ACC112 (cell line): ENCODE measurements around the gene DGKA.
A peak's percentile ranks its signal among the peaks of the same experiment; 100 is the strongest.
"Not testable (repeated sequence)": the region's sequence is repeated elsewhere in the genome, so short reads cannot be mapped to it uniquely, and the experiment has no call there.

Source experiments
- H2AFZ ChIP-seq: fragments of 200-600 bp; sonication (generic); one replicate; pipeline ENCODE4 v1.6.0; 2017; ENCODE audit warnings: antibody characterized with exemption, low read length; ENCODE audit not compliant: unreplicated experiment
- H3K27ac ChIP-seq: fragments of 200-600 bp; sonication (generic); 2 replicates; pipeline ENCODE4 v1.5.1; 2014; ENCODE audit warnings: low read depth, mild to moderate bottlenecking, antibody characterized with exemption, low read length, moderate library complexity
- H3K27me3 ChIP-seq: fragments of 200-600 bp; sonication (generic); 2 replicates; pipeline ENCODE4 v1.6.1; 2014; ENCODE audit warnings: mild to moderate bottlenecking, antibody characterized with exemption, low read length, moderate library complexity, mixed read lengths; ENCODE audit not compliant: insufficient read depth
- H3K36me3 ChIP-seq: fragments of 200-600 bp; sonication (generic); 2 replicates; pipeline ENCODE4 v1.6.1; 2016; ENCODE audit warnings: mild to moderate bottlenecking, antibody characterized with exemption, low read length, moderate library complexity, mixed read lengths; ENCODE audit not compliant: insufficient read depth
- H3K4me1 ChIP-seq: fragments of 200-600 bp; sonication (generic); one replicate; pipeline ENCODE4 v1.6.1; 2016; ENCODE audit warnings: low read length, mixed read lengths; ENCODE audit not compliant: insufficient read depth, unreplicated experiment, control insufficient read depth
- H3K4me3 ChIP-seq: fragments of 200-600 bp; sonication (generic); 2 replicates; pipeline ENCODE4 v1.5.1; 2014; ENCODE audit warnings: mild to moderate bottlenecking, low read depth, low read length
- H3K79me2 ChIP-seq: fragments of 200-600 bp; sonication (generic); one replicate; pipeline ENCODE4 v1.6.0; 2016; ENCODE audit warnings: low read length; ENCODE audit not compliant: control insufficient read depth, unreplicated experiment, insufficient read depth

The DGKA gene

GRCh38 chr12:55919032-55919431 is 11.9 kb upstream of the DGKA start:
- Histone ChIP-seq H3K79me2 (peaks cover 54% of the 10 kb centered on the region), H3K4me1 (peaks cover 27% of the 10 kb centered on the region), H3K27ac (peak overlapping the region; percentile 55)
- H3K4me3 ChIP-seq, H2AFZ ChIP-seq, H3K27me3 ChIP-seq, H3K36me3 ChIP-seq: not testable (repeated sequence)

GRCh38 chr12:55922126-55922525 is 8.8 kb upstream of the DGKA start:
- H3K36me3 ChIP-seq: 0 out of 2 replicates have a peak, but pooled peaks cover 3% of the 10 kb centered on the region
- no peak overlapping the region for H3K4me3 ChIP-seq
- peak overlapping the region; percentile 19; the same call in 1 of the 2 replicates for H3K27ac ChIP-seq
- H3K79me2 ChIP-seq: peaks cover 71% of the 10 kb centered on the region
- no peak overlapping the region for H2AFZ ChIP-seq
- peaks cover 31% of the 10 kb centered on the region for H3K4me1 ChIP-seq
- H3K27me3 ChIP-seq: no peaks in the 10 kb centered on the region

- peaks cover 31% of the 10 kb centered on the region for H3K4me1 ChIP-seq
- not testable (repeated sequence) for H2AFZ ChIP-seq, H3K27ac ChIP-seq, H3K4me3 ChIP-seq, H3K27me3 ChIP-seq, H3K36me3 ChIP-seq
- peaks cover 62% of the 10 kb centered on the region for H3K79me2 ChIP-seq
Measured at GRCh38 chr12:55923648-55924047, 7.3 kb upstream of the DGKA start.

GRCh38 chr12:55925371-55925770 is 5.6 kb upstream of the DGKA start:
- H3K27me3 ChIP-seq: no peaks in the 10 kb centered on the region
- no peaks in the 10 kb centered on the region for H3K36me3 ChIP-seq
- H3K4me3 ChIP-seq: peak overlapping the region; percentile 96
- H3K79me2 ChIP-seq: peaks cover 55% of the 10 kb centered on the region
- peaks cover 33% of the 10 kb centered on the region for H3K4me1 ChIP-seq
- peak overlapping the region; percentile 90 for H3K27ac ChIP-seq
- no peak overlapping the region for H2AFZ ChIP-seq

DNA sequence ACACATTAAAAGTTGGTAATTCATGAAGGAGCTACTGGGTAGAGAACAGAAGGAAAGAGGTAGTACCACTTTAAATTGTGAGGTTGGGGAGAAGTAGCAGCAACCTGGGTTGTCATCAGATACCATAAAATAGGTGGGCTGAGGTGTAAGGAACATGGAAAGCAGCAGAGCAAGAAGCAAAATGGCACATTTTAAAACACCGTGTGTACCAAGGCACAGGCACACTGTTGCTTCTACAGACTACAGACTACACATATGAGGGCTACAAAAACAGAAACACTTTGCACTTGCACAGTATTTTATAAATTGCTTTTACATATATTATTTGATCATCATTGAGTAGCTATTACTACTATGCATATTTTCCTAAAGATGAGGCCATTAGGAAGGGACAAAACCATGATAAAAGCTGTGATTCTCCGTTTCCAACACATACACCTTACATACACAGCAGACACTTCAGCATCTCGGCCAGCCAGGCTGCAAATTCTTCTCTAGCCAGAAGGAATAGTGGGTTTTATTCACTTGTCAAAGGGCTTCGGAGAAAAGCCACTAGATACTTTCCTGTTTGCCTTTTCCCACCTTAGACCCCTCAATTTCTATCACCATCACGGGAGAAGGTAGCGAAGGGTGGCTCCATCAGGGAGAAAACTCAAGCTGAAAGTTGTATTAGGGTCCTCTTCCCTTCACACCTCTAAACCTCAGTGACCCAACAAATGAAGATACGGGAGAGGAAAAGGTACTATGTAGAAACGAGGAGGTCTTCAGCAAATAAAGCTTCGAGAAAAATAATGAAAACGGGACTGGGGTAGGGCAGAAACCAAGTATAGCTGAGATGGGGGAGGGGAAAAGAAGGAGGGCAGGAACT is 4.9 kb upstream of the DGKA start:
- H3K79me2 ChIP-seq: peaks cover 51% of the 10 kb centered on the region

GRCh38 chr12:55926738-55927587 is 4.0 kb upstream of the DGKA start:
- no peaks in the 10 kb centered on the region for H3K36me3 ChIP-seq
- peaks cover 48% of the 10 kb centered on the region for H3K79me2 ChIP-seq
- peaks cover 42% of the 10 kb centered on the region for H3K4me1 ChIP-seq
- peak overlapping the region; percentile 96 for H3K4me3 ChIP-seq
- H2AFZ ChIP-seq: peak overlapping the region; percentile 88
- peak overlapping the region; percentile 90 for H3K27ac ChIP-seq
- no peaks in the 10 kb centered on the region for H3K27me3 ChIP-seq

More for the DNA sequence above, 4.9 kb upstream of the DGKA start:
- H3K4me3 ChIP-seq: peak overlapping the region; percentile 96
- H3K27ac ChIP-seq: peak overlapping the region; percentile 90
- no peaks in the 10 kb centered on the region for H3K27me3 ChIP-seq
- H3K36me3 ChIP-seq: no peaks in the 10 kb centered on the region
- H2AFZ ChIP-seq: peak overlapping the region; percentile 7
- peaks cover 40% of the 10 kb centered on the region for H3K4me1 ChIP-seq

GRCh38 chr12:55927588-55928502 is 3.1 kb upstream of the DGKA start, which contains the start of gene PYM1:
TSS of gene PYM1 (minus strand) at chr12:55927894. CDS start at chr12:55927761, 133 bp downstream.
- Histone ChIP-seq H3K36me3 (no peaks in the 10 kb centered on the region), H3K4me3 (peak within 1 kb of the TSS; percentile 96), H3K27me3 (no peaks in the 10 kb centered on the region), H2AFZ (peak within 1 kb of the TSS; percentile 88), H3K4me1 (peaks cover 37% of the 10 kb centered on the region), H3K27ac (peak within 1 kb of the TSS; percentile 90), H3K79me2 (peaks cover 47% of the 10 kb centered on the region)

- H3K27ac ChIP-seq: peak overlapping the region; percentile 6; the same call in 1 of the 2 replicates
- H3K4me1 ChIP-seq: peaks cover 52% of the 10 kb centered on the region
- no peaks in the 10 kb centered on the region for H3K27me3 ChIP-seq
- no peak overlapping the region for H3K4me3 ChIP-seq
- H2AFZ ChIP-seq: no peak overlapping the region
- peaks cover 3% of the 10 kb centered on the region; the same call in 1 of the 2 replicates for H3K36me3 ChIP-seq
- H3K79me2 ChIP-seq: peaks cover 48% of the 10 kb centered on the region
Measured at GRCh38 chr12:55929306-55929791, 1.6 kb upstream of the DGKA start.

- Histone ChIP-seq H3K4me1 (peaks cover 49% of the 10 kb centered on the region), H3K27ac (peak overlapping the region; percentile 65), H3K79me2 (peaks cover 29% of the 10 kb centered on the region), H3K4me3 (peak overlapping the region; percentile 93), H3K36me3 (peaks cover 3% of the 10 kb centered on the region; the same call in 1 of the 2 replicates), H2AFZ (peak overlapping the region; percentile 79), H3K27me3 (no peaks in the 10 kb centered on the region)
Measured at GRCh38 chr12:55931317-55931779, 386 bp downstream of the DGKA start.
